ENCODE measurements around the gene XRRA1. TPM values are rescaled to one million over a fixed set of nuclear protein-coding genes. Genes with fewer than 3 reads are reported as not detected.

XRRA1 gene
- total and polyA plus RNA-seq, 2 of the 13 experiments (the other 11 are each of a cell fraction or from before 2014, with no cell fraction given) = 7.6 to 10.5 TPM

- TF ChIP-seq ARID3A (IDR thresholded peaks at IDR 0.05; ENCODE audit: low read depth, low read length) (peak; percentile 88), ZNF33B (CRISPR knock-in tag; IDR thresholded peaks at IDR 0.05) (no peak), REPIN1 (CRISPR knock-in tag; IDR thresholded peaks at IDR 0.05; ENCODE audit: borderline replicate concordance, low read depth) (peak; percentile 57; the same call in 1 of the 2 replicates), CREM (IDR thresholded peaks at IDR 0.05) (peak; percentile 66; the same call in 1 of the 2 replicates), CREM (CRISPR knock-in tag; IDR thresholded peaks at IDR 0.05) (no peak), CEBPB (IDR thresholded peaks at IDR 0.05; ENCODE audit: borderline replicate concordance, low read depth, low read length) (peak; percentile 81; the same call in 1 of the 2 replicates), POLR2A (IDR thresholded peaks at IDR 0.05; ENCODE audit: insufficient read depth in 1 of 2, low read depth in 2 of 2, low read length in 2 of 2) (0 out of 4 replicates have a peak, but pooled peaks have one; percentile 3 to 13), ATF1 (CRISPR knock-in tag; IDR thresholded peaks at IDR 0.05) (no peak), ZNF558 (CRISPR knock-in tag; IDR thresholded peaks at IDR 0.05; ENCODE audit: borderline replicate concordance) (no peak), NR2F2 (IDR thresholded peaks at IDR 0.05; ENCODE audit: borderline replicate concordance, low read depth) (0 out of 2 replicates have a peak, but pooled peaks have one; percentile 16), TOPORS (CRISPR knock-in tag; IDR thresholded peaks at IDR 0.05) (no peak), RCOR2 (CRISPR knock-in tag; IDR thresholded peaks at IDR 0.05) (peak; percentile 33; the same call in 1 of the 2 replicates), MXD1 (CRISPR knock-in tag; IDR thresholded peaks at IDR 0.05) (no peak), ZNF251 (CRISPR knock-in tag; IDR thresholded peaks at IDR 0.05) (no peak), ZBTB33 (CRISPR knock-in tag; IDR thresholded peaks at IDR 0.05) (peak; percentile 97), ZNF547 (CRISPR knock-in tag; IDR thresholded peaks at IDR 0.05) (no peak), ZBTB4 (CRISPR knock-in tag; IDR thresholded peaks at IDR 0.05; ENCODE audit: borderline replicate concordance) (0 out of 2 replicates have a peak, but pooled peaks have one; percentile 36), ZNF790 (CRISPR knock-in tag; IDR thresholded peaks at IDR 0.05; ENCODE audit: borderline replicate concordance) (no peak), PITX1 (CRISPR knock-in tag; IDR thresholded peaks at IDR 0.05) (0 out of 2 replicates have a peak, but pooled peaks have one; percentile 28), MYNN (CRISPR knock-in tag; IDR thresholded peaks at IDR 0.05; ENCODE audit: low read depth) (no peak)
Observed at GRCh38 chr11:74849525-74850391, 99.1 kb downstream of the XRRA1 start (continued).
